NOMO-1 treated with DMSO at 0.1 percent for 48 hours (cell line): ENCODE data around the gene AGXT.

Source experiments
- DNase-seq: peaks from one replicate; lab custom pipeline; 2025; ENCODE audit not compliant: unreplicated experiment; lab: John Stamatoyannopoulos, UW

Gene AGXT

GRCh38 chr2:240896871-240897692 lies 28.5 kb downstream of the AGXT start:
- no peak for DNase-seq

GRCh38 chr2:240898108-240898730 lies 29.6 kb downstream of the AGXT start:
- DNase-seq = no peak

DNA sequence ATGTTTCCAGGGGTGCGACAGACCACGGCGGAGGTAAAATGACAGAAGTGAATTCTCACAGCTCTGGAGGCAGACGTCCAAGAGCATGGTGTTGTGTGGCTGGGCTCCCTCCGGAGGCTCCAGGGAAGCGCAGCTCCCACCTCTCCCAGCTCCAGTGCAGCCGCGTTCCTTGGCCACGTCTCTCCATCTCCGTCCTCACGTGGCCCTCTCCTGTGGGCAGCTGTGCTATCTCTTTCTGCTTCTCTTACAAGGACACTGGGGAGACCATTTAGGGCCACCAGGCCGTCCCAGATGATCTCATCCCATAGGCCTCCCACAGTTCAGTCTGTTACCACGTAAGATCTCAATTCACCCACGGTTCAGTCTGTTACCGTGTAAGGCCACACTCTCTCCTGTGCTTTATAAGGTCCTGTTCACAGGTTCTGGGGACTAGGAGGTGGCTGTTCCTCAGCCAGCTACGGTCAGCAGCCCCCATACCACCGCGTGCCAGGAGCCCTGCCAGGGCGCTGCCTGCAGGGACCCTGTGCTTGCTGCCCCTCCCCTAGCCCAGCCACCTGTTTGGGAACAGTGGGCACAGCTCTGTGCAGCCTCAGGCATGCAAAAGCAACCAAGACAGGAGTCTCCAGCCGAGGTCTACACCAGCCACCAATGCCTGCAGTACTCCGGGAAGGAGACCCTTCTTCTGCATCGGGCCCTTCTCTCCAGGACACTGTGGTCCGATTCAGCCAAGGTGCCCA lies 30.3 kb downstream of the AGXT start:
- DNase-seq = no peak

GRCh38 chr2:240899468-240899865 lies 30.8 kb downstream of the AGXT start:
- DNase-seq = no peak

DNA sequence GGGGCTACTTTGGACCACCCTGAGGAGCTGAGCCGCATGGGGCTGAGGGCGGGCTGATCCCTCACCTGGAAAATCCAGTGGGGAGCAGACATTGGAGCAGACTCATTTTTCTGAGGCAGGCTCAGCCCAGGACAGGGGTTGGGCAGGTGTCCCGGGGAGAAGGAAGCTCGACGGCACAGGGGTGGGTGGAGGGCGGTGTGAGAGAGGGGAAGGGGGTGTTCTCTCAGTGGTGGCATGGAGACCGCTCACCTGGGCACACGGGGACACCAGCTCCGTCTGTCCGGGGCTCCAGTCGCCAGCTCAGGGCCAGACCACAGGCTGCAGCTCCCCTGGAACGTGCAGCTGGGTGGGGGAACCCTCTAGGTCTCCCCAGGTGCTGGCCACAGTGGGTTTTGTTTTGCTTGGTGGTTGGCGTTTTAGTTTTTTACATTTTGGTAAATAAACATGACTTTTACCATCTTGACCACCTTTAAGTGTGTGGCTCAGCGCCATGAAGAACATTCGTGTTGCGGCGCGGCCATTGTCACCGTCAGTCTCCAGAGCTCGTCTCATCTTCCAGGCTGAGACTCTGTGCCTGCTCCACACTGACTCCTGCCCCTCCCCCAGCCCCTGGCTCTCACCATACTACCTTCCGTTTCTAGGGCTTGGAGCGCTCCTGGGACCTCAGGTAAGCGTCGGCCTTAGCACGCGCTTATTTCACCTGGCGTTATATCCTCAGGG lies 31.7 kb downstream of the AGXT start:
- DNase-seq = no peak

GRCh38 chr2:240901986-240902614 lies 33.5 kb downstream of the AGXT start:
- no peak for DNase-seq

DNA sequence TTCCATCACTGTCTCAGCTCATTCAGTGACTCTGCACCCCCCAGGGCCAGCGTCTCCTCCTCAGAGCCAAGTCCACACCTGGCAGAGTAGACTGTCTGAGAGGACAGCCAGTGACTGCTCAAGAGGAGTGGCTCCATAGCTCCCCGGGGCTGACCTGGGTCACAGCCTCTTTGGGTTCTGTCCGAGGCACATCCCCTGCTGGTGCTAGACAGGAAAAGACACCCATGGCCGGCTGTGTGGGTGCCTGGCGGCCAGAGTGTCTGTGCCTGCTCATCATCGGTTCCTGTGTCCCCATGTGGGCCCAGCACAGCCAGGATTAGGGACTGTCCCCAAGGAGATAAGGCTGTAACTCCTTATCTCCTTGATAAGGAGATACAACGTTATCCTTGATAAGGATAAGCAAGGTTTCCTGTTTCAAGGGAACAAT lies 34.0 kb downstream of the AGXT start:
- no peak for DNase-seq

DNA sequence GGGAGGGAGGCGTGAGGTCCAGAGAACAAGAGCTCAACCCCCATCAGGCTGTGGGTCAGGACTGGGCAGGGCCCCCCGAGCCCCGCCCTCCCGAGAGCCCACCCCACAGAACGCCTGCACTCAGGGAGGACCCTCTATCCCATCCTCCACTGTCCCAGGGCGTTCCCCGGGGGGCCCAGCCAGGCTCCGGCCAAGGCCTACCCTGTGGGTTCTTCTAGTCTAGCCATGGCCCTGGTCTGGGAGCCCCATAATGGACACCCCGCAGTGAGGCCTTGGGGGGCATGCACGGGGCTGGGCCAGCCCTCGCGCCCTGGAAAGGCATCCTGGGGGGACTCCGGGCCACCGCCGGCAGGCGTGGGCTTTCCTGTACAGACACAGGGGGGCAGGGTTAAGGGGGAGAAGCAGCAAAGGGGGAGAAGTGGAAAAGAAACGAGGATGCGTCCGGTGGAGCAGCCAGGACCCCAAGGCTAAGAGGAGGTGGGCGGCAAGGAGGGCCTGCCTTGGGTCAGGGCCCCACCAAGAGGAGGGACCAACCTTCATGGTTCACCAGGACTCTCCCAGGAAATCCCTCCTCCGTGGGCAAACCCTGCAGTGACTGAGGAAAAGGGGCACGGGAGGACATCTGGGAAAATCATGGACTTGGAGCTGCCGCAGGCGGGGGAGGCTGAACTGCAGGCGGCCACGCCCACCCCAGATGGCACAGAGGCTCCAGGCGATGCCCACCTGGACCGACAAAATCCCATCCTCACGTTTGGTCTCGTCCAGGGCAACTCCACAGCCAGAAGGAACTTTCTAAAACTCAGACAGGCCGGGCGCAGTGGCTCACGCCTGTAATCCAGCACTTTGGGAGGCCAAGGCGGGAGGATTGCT lies 34.8 kb downstream of the AGXT start:
- DNase-seq = no peak

DNA sequence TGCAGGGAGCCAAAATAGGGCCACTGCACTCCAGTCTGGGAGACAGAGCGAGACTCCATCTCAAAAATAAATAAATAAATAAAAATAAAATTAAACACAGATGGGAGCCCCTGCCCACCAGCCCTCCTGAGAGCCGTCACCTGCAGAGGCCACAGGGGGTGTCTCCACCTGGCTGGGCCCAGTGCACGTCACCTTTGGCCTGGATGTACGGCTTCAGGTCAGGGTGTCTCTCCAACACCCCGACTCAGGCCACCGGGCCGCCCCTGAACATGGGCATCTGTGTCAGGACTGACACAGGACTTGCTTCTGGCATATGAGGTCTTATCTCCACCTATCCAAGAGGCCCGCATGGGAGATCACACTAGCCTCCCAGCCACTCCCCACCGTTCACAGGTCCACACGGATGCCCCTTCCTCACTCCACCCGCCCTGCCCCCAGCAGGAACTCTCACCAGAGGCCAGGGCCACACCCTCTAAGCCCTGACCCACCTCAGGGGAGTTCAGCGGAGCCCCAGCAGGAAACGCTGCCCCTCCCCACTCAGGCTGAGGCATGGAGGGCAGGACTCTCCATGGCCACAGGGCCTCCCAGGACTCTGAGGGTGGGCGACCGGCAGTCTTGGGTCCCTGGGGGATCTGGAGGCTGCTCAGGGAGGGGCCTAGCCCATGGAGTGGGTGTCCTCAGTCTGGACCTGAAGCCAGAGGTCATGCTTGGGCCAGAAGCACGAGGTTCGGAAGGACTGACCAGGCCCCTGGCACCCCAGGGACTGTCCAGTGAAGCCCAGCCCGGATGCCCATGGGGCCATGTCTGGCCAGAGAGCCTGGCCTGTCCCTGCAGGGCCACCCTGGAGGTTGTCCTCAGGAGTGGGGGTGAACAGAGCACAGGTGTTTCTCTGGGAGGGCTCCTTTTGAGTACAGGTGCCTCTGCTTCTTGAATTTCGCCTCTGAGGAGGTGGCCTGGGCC lies 35.9 kb downstream of the AGXT start:
- no peak for DNase-seq

DNA sequence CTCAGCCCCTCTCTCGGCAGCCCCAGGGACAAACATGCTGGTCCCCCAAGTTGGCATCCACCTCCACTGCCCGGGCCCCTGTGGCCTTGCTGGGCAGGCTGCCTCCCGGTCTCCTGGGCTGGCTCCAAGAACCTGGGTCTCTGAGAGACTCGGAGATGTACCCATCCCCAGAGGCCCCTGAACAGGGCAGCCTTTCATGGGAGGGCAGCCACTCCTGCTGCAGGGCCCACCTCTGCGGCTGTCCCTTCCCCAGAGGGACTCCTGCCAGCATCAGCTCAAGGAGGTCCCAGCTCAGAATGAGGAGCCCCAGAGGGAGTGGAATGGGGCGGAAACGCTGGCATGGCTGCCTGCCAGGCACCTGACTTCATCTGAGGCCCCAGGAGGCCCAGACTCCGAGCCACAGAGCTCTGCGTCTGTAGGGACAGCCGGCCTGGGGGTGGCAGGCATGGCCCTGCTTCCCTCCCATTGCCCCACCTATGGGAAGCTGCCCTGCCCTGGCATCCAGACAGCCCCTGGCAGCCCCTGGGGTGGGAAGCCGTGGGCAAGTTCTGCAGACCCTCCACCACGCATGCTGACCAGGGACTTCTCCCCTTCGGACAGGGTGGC lies 36.7 kb downstream of the AGXT start:
- DNase-seq = no peak

- no peak for DNase-seq
Measured at GRCh38 chr2:240906141-240906910, 37.7 kb downstream of the AGXT start, which contains the start of gene CROCC2. CROCC2 (plus strand) TSS chr2:240906336; CDS start chr2:240906514, 178 bp downstream.

DNA sequence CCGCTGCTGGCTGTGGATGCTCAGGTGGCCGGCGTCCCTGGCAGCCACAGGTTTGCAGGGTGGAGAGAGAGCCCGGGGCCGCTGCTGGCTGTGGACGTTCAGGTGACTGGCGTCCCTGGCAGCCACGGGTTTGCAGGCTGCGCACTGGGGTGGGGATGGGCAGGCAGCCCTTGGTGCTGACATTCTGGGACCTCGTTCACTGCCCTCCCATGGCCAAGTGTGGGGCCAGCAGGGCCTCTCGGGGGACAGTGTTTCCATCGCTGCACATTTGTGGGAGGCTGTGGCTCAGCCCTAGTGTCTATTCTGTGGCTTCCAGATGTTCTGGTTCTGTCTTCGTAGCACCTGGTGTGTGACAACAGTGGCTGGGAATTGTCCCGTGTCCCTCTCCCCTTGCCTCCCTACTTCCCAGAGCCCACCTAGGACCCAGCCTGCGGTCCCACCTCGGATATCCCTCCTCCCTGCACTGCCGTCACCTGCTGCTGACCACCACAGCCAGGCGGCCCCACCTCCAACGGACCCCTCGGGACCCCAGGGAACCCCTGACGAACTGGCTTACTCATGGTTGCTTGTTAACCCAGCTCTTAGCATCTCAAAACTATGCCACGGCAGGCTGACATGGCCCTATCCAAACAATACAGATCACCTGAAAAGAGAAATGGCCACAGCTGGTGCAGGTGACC lies 38.4 kb downstream of the AGXT start:
- DNase-seq = no peak

DNA sequence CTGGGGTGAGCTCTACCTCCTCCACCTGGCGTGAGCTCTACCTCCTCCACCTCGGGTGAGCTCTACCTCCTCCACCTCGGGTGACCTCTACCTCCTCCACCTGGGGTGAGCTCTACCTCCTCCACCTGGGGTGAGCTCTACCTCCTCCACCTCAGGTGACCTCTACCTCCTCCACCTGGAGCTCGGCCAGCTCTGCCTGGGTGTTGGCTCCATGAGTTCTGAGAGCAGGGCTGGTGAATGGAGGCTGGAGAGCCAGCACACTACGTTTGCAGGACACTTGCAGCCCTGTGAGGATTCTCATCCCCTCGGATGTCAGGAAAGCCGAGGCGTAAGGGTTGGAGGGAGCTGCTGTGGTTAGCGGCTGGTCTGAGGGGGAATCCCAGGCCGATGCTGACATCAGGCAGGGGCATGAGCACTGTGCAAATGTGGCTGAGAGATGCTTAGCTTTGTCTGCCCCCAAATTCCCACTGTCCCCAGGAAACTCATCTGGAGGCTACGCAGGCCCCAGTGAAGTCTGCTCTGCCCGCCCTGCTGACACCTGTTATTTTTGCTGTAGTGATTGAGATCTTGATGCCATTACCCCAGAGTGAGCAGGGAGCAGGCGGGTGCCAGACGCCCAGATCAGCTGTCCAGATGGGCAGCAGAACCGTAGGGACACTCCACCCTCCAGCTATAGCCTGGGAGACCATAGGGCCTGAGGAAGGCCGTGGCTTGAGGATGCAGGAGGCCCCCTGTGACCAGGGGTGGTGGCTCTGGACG lies 40.8 kb downstream of the AGXT start:
- no peak for DNase-seq

DNA sequence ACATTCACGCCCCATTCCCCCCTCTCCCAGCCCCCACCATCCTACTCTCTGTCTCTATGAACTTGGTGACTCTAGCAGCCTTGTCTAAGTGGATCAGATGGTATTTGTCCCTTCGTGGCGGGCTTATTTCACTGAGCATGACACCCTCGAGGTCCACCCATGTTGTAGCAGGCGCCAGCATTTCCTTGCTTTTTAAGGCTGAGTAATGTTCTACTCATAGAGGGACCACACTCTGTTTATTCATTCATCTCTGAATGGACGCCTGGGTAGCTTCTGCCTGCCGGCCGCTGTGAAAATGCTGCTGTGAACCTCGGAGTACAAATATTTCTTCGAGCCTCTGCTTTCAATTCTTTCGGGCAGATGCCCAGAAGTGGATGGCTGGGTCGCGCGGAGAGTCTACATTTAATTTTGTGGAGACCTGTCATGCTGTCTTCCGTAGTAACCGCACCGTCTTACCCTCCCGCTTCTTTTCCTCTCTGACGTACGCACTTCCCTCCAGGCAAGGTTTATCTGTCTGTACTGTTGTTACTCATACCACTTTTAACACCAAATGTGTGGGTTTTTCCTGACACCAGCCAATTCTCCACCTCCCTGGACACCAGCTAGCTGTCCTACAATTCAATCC lies 43.1 kb downstream of the AGXT start:
- DNase-seq = no peak

DNA sequence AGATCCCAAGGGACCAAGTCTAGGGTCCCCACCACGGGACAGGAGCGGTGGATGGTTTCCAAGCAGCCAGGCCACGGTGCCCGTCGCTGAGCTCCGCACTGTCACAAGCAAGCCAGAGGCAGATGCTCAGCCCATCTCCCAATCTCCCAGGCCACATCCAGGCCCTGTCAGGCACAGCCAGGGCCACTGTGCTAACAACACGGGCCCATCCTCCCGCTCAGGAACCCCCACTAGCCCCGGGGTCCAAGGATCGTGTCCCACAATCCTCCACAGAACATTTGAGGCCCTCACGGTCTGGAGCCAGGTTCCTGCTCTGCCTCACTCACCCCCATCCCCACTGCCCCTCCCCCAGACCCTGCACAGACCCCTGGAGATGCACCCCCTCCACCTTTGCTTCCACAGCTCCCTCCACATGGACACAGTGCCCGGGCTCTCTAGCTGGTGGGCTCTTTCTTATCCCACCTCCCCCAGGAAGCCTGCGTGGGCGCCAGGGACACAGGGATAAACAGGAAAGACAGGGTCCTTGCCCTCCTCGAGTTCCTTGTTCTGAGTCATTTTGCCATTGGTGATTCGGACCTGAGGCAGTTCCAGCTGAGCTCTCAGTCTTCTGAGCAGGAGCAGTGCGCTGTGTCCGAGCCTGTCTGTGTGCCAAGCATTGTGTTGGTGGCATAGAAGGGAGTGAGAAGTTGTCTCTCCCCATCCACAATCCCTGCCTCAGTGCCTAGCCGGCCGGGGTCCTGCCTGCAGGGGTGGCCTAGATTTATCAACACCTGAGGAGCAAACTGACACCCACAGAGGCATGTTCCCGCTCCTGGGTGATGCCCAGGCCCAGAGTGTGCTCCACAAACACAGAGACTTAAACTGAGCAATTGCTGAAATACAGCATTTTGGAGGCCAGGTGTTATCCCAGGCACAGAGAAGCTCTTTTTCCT lies 44.5 kb downstream of the AGXT start:
- no peak for DNase-seq
